GM21367 (cell line): ENCODE measurements around the gene PRAMEF33.
"Not testable (repeated sequence)": the region's sequence is repeated elsewhere in the genome, so short reads cannot be mapped to it uniquely, and the experiment has no call there.

Experiments
- ATAC-seq: cut with Tn5 transposase; IDR thresholded peaks from one replicate; pipeline ENCODE4 v1.9.1; 2021; ENCODE audit not compliant: unreplicated experiment

The PRAMEF33 gene

GRCh38 chr1:13303239-13303638 is at the start of gene PRAMEF33:
PRAMEF33 (plus strand) TSS chr1:13303539; CDS start chr1:13305955, 2,416 bp downstream.
- ATAC-seq: not testable (repeated sequence)

GRCh38 chr1:13253898-13254297 is 49.4 kb upstream of the PRAMEF33 start, which contains the start of gene PRAMEF5:
PRAMEF5 (plus strand) TSS chr1:13254198; CDS start chr1:13259269, 5,071 bp downstream.
- ATAC-seq: not testable (repeated sequence)

DNA sequence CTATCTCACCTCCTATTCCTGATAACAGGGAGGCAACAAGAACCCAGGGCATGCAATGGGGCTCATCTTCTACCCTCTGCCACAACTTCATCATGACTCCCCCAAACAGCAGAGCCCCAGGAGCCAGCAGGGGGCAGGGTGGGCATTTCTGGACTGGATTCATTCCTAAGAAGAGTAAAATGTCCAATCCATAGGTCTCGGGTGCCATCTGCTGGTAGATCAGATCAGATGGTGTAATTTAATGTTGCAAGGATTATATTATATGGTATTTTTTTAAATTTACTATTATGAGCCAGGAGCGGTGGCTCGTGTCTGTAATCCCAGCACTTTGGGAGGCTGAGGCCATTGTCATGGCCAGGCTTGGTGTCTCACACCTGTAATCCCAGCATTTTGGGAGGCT is 38.2 kb upstream of the PRAMEF33 start:
- not testable (repeated sequence) for ATAC-seq

- not testable (repeated sequence) for ATAC-seq
Measured at GRCh38 chr1:13277016-13277415, 26.3 kb upstream of the PRAMEF33 start.

- ATAC-seq: not testable (repeated sequence)
Measured at GRCh38 chr1:13279617-13280016, 23.7 kb upstream of the PRAMEF33 start.

DNA sequence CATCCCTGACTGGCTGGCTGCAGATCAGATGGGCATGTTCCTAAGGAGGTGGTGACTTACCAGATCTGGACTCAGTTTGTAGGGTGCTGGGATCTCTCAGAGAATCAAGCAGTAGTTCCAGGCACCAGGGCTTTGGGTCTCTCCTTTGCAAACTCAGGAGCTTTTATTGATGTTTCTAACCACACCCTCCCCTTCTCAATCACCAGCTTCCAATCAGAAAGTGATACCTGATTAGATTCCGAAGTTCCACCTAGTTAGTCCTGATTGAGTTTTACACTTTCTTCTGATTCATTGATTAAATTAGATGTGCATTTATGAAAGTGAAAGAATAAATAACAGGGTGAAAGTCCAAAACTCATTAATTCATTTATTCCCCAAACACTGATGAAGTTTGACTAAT is 18.3 kb upstream of the PRAMEF33 start, which contains the start of gene PRAMEF8:
TSS of gene PRAMEF8 (minus strand) at position 101 of the 400 bp plus-strand sequence. CDS start 1,046 bp downstream, outside the sequence.
- not testable (repeated sequence) for ATAC-seq

- not testable (repeated sequence) for ATAC-seq
Measured at GRCh38 chr1:13289030-13289429, 14.3 kb upstream of the PRAMEF33 start.

- not testable (repeated sequence) for ATAC-seq
Measured at GRCh38 chr1:13297216-13297931, 6.0 kb upstream of the PRAMEF33 start.

DNA sequence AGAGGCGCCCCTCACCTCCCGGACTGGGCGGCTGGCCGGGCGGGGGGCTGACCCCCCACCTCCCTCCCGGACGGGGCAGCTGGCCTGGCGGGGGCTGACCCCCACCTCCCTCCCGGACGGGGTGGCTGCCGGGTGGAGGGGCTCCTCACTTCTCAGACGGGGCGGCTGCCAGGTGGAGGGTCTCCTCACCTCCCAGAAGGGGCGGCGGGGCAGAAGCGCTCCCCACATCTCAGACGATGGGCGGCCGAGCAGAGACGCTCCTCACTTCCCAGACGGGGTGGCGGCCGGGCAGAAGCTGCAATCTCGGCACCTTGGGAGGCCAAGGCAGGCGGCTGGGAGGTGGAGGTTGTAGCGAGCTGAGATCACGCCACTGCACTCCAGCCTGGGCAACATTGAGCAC is 4.6 kb upstream of the PRAMEF33 start:
- ATAC-seq: not testable (repeated sequence)

DNA sequence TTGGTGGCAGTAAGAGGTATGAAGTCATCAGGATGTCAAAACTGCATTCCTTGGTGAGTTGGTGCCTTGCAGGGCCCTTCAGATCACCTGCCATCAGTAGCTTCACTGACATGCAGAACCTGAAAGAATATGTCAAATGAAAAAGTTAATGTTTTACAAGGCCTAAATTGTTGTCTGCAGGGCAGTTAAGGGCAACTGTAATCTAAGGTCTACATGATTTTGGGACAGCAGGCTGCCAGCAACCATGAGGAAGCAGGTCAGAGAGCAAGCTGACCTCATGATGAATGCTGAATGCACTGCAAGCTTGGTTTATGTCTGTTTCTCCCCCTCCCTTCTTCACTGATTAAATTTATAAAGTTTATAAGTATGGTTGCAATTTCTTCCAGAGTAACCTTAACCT is 1.1 kb upstream of the PRAMEF33 start:
- ATAC-seq: not testable (repeated sequence)

- not testable (repeated sequence) for ATAC-seq
Measured at GRCh38 chr1:13315281-13315680, 11.9 kb downstream of the PRAMEF33 start, which contains the start of gene PRAMEF15. PRAMEF15 (plus strand) TSS chr1:13315581; CDS start chr1:13318408, 2,827 bp downstream.

GRCh38 chr1:13342496-13342895 is 39.2 kb downstream of the PRAMEF33 start:
- ATAC-seq: not testable (repeated sequence)

GRCh38 chr1:13347034-13347433 is 43.7 kb downstream of the PRAMEF33 start, which contains the start of gene PRAMEF14:
PRAMEF14 (minus strand) TSS chr1:13347134; CDS start chr1:13345314, 1,820 bp downstream.
- not testable (repeated sequence) for ATAC-seq

DNA sequence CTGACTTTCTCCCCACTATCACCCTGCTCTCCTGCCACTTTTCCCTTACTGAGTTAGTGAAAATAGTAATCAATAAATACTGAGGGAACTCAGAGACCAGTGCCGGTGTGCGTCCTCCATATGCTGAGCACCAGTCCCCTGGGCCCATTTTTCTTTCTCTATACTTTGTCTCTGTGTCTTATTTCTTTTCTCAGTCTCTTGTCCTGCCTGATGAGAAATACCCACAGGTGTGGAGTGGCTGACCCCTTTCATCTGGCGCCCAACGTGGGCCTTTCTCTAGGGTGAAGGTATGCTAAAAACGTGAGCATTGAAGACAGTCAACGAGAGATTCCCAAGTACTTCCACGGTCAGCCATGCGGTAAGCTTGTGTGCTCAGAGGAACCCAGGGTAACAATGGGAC is 50.1 kb downstream of the PRAMEF33 start:
- not testable (repeated sequence) for ATAC-seq

- ATAC-seq: not testable (repeated sequence)
Measured at GRCh38 chr1:13354475-13354874, 51.1 kb downstream of the PRAMEF33 start.

DNA sequence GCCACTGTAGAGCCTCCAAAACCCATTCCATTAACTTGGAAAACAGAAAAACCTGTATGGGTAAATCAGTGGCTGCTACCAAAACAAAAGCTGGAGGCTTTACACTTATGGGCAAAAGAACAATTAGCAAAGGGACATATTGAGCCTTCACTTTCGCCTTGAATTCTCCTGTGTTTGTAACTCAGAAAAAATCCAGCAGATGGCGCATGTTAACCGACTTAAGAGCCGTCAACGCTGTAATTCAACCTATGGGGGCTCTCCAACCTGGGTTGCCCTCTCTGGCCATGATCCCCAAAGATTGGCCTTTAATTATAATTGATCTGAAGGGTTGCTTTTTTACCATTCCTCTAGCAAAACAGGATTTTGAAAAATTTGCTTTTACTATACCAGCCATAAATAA is 53.4 kb downstream of the PRAMEF33 start:
- ATAC-seq: not testable (repeated sequence)
